Body of pancreas (tissue), 4 donors: ENCODE measurements around the gene ROBO1.

Experiments
- POLR2A ChIP-seq, 3 donors: fragments of 450-650 bp; IDR thresholded peaks; one replicate each; pipeline ENCODE4 v1.6.1; 2016; ENCODE audit warnings: antibody characterized with exemption in 3 of 3, mild to moderate bottlenecking in 2 of 3
- TF ChIP-seq, protein P1 (sequence below), 7 experiments: fragments of 450-650 bp in 4 of 7; fragments of 200-600 bp in 3 of 7; sonication (generic) in 3 of 7; IDR thresholded peaks; one replicate each; pipeline ENCODE4 v1.5.1; 2016 to 2019; ENCODE audit warnings: antibody characterized with exemption in 7 of 7

DNA sequence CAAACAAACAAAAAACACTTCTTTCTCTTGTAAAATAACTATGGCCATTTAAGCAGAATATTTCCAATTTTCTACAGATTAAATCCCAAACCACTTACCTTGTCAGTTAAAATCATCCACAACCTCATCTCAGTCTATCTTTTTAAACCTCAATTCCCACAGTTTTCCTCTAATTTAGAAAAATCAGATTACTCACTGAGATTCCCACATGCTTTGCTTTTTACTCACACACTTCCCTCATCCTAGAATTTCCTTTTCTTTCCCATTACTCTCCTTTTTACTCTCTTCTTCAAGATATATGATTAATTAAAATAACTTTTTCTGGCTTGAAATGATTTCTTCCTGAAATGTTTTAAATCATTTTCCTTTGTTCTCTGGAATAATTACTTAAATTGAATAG lies 790.7 kb downstream of the ROBO1 start:
- TF ChIP-seq POLR2A (IDR thresholded peaks at IDR 0.05), result no peak
- TF ChIP-seq, protein P1, sequence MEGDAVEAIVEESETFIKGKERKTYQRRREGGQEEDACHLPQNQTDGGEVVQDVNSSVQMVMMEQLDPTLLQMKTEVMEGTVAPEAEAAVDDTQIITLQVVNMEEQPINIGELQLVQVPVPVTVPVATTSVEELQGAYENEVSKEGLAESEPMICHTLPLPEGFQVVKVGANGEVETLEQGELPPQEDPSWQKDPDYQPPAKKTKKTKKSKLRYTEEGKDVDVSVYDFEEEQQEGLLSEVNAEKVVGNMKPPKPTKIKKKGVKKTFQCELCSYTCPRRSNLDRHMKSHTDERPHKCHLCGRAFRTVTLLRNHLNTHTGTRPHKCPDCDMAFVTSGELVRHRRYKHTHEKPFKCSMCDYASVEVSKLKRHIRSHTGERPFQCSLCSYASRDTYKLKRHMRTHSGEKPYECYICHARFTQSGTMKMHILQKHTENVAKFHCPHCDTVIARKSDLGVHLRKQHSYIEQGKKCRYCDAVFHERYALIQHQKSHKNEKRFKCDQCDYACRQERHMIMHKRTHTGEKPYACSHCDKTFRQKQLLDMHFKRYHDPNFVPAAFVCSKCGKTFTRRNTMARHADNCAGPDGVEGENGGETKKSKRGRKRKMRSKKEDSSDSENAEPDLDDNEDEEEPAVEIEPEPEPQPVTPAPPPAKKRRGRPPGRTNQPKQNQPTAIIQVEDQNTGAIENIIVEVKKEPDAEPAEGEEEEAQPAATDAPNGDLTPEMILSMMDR (IDR thresholded peaks at IDR 0.05), result no peak
